Caco-2 (cell line): ENCODE data around the gene GLTP. TPM values are rescaled to one million over a fixed set of nuclear protein-coding genes. Genes with fewer than 3 reads are reported as not detected.
"Not testable (repeated sequence)": the region's sequence is repeated elsewhere in the genome, so short reads cannot be mapped to it uniquely, and the experiment has no call there.

Experiments
- BruUV-seq: library from RNA; stranded (reverse); fragments of 400-500 nt; replicated peaks from 2 replicates; lab custom pipeline; 2021; lab: Mats Ljungman, UMichigan
- CTCF ChIA-PET: fragments of 300-600 bp; sonication (Branson Sonifier 250); formaldehyde crosslinking; loops from one replicate; lab custom pipeline; 2022; ENCODE audit warnings: antibody characterized with exemption; lab: Charles Lee
- POLR2A ChIA-PET: fragments of 300-600 bp; sonication (Branson Sonifier 250); formaldehyde crosslinking; loops from one replicate; lab custom pipeline; 2022; ENCODE audit warnings: antibody characterized with exemption; lab: Charles Lee
- DNase-seq, 2 experiments: peaks; one replicate each; pipeline versions ENCODE4 v3.0.0 to v3.0.0-alpha.2; 2020 to 2022
- H3K27me3 ChIP-seq: replicated peaks from 2 replicates; pipeline ENCODE4 v1.6.0; 2011; ENCODE audit warnings: low read length; ENCODE audit not compliant: control insufficient read depth, insufficient read depth
- H3K36me3 ChIP-seq: 2 replicates; pipeline ENCODE4 v1.5.1; 2011; ENCODE audit warnings: low read length; ENCODE audit not compliant: control insufficient read depth, insufficient read depth
- H3K4me1 ChIP-seq: fragments of 250-450 bp; sonication (Bioruptor Pico); 2 replicates; pipeline ENCODE4 v1.5.1; 2020; ENCODE audit warnings: mild to moderate bottlenecking
- H3K4me3 ChIP-seq: 2 replicates; pipeline ENCODE4 v1.5.1; 2011; ENCODE audit warnings: low read depth, mild to moderate bottlenecking, control low read depth, low read length
- H3K9me3 ChIP-seq: fragments of 250-450 bp; sonication (Bioruptor Pico); 2 replicates; pipeline ENCODE4 v1.5.1; 2020; ENCODE audit warnings: mild to moderate bottlenecking, moderate library complexity
- H3K27ac Mint-ChIP-seq: one replicate; pipeline ENCODE4 v1.8.0; 2022; ENCODE audit warnings: mixed read lengths; ENCODE audit not compliant: unreplicated experiment
- H3K27me3 Mint-ChIP-seq: one replicate; pipeline ENCODE4 v1.8.0; 2022; ENCODE audit warnings: mixed read lengths; ENCODE audit not compliant: insufficient read depth, unreplicated experiment
- H3K36me3 Mint-ChIP-seq: one replicate; pipeline ENCODE4 v1.8.0; 2022; ENCODE audit warnings: mild to moderate bottlenecking, mixed read lengths; ENCODE audit not compliant: insufficient read depth, unreplicated experiment
- H3K4me1 Mint-ChIP-seq: one replicate; pipeline ENCODE4 v1.8.0; 2022; ENCODE audit warnings: low read depth, mixed read lengths; ENCODE audit not compliant: unreplicated experiment
- H3K4me3 Mint-ChIP-seq: one replicate; pipeline ENCODE4 v1.8.0; 2022; ENCODE audit warnings: mild to moderate bottlenecking, moderate library complexity, mixed read lengths; ENCODE audit not compliant: unreplicated experiment
- H3K9me3 Mint-ChIP-seq: one replicate; pipeline ENCODE4 v1.8.0; 2022; ENCODE audit warnings: mixed read lengths; ENCODE audit not compliant: unreplicated experiment
- intact Hi-C: fragments of 100-400 bp; cut with micrococcal nuclease; formaldehyde crosslinking; loops from one replicate; pipeline ENCODE4 v1.10.0; 2022; ENCODE audit not compliant: unreplicated experiment
- total RNA-seq: library from RNA; stranded (reverse); gene quantifications from 2 replicates; pipeline ENCODE4 v1.2.3, GENCODE V29; 2022
- TF ChIP-seq, protein P1 (sequence below), 2 experiments: fragments of 200-600 bp in 1 of 2; IDR thresholded peaks; 1 replicate in 1 of 2; 2 replicates in 1 of 2; pipeline versions ENCODE4 v1.5.1 to v1.8.0; 2011 to 2022; ENCODE audit warnings: antibody characterized with exemption in 1 of 2, control low read depth in 1 of 2, inconsistent platforms in 1 of 2, low read depth in 1 of 2, low read length in 1 of 2, mild to moderate bottlenecking in 1 of 2, moderate library complexity in 1 of 2; ENCODE audit not compliant: insufficient read depth in 1 of 2, severe bottlenecking in 1 of 2, unreplicated experiment in 1 of 2

The GLTP gene
- total RNA-seq, 1 experiment from 2014 or later = 14.9 TPM

DNA sequence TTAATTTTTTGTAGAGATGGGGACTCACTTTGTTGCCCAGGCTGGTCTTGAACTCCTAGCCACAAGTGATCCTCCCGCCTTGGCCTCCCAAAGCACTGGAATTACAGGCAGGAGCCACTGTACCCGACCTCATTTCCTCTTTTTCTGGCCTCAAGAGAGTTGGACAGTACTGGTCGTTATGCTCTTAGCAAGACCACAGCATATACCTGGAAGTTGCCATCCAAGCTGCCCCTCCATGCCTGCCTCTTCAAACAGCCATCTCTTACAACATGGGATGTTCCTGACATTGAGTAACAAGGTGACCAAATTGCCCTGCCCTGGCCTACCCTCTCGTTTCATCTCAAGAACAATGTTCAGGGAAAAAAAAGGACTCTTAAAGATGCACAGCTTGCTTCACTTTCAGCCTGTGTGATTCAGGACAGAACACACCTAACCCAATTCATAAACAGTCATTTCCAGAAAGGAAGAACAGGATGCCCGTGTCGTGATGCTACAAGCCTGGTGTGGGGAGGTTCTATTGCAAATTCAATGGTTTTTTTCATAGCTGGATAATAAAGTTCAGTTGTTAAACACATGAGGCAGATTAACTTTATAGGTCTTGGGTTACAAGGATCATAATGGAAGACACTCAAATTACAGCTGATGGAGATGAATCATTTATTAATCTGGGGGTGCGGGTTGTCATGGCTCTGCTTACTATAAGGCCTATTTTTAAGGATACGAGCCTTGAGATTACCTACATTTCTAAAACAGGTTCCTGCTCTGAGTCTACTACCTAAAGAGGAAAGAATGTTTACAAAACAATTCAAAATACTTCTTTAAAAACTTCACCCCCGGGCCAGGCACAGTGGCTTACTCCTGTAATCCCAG, 11.9 kb downstream of the GLTP start:
- intact Hi-C loops = no loop called here
- Mint-ChIP-seq H3K27ac (no peak overlapping the region), H3K4me3 (no peak overlapping the region), H3K27me3 (no peaks in the 10 kb centered on the region), H3K9me3 (no peaks in the 10 kb centered on the region), H3K36me3 (no peaks in the 10 kb centered on the region), H3K4me1 (peaks cover 14% of the 10 kb centered on the region)
- no peaks in the 10 kb centered on the region for H3K36me3 ChIP-seq
- no peak overlapping the region for H3K4me3 ChIP-seq
- no peaks in the 10 kb centered on the region for H3K27me3 ChIP-seq
- POLR2A ChIA-PET = no interaction called here
- H3K9me3 ChIP-seq = no peaks in the 10 kb centered on the region
- TF ChIP-seq, protein P1, sequence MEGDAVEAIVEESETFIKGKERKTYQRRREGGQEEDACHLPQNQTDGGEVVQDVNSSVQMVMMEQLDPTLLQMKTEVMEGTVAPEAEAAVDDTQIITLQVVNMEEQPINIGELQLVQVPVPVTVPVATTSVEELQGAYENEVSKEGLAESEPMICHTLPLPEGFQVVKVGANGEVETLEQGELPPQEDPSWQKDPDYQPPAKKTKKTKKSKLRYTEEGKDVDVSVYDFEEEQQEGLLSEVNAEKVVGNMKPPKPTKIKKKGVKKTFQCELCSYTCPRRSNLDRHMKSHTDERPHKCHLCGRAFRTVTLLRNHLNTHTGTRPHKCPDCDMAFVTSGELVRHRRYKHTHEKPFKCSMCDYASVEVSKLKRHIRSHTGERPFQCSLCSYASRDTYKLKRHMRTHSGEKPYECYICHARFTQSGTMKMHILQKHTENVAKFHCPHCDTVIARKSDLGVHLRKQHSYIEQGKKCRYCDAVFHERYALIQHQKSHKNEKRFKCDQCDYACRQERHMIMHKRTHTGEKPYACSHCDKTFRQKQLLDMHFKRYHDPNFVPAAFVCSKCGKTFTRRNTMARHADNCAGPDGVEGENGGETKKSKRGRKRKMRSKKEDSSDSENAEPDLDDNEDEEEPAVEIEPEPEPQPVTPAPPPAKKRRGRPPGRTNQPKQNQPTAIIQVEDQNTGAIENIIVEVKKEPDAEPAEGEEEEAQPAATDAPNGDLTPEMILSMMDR (IDR thresholded peaks at IDR 0.05; ENCODE audit: insufficient read depth in 1 of 2, low read depth in 1 of 2, low read length in 1 of 2, severe bottlenecking in 1 of 2, unreplicated experiment in 1 of 2) = no peak
- H3K4me1 ChIP-seq = peaks cover 21% of the 10 kb centered on the region
- no TSS peak for BruUV-seq
- CTCF ChIA-PET = interaction anchor here (0.6 kb wide), 1 partner anchor 53 kb away, joined by 5 read pairs; no protein-coding TSS in a partner anchor
- DNase-seq = no peak

DNA sequence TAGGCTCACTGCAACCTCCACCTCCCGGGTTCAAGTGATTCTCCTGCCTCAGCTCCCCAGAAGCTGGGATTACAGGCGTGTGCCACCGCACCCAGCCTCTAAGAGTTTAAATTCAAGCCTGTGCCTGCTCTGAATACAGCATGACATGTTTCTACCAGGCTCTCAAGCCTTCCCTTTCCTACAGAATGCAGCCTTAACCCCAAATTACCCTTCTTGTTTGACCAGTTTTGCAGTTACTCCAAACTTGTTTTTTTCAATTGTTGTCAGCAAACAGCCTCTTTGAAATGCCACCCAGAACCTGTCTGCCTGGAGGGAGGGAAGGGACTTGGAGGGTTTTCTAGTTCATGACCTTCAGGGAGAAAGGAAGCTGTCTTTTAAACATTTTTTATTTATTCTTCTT, 15.4 kb downstream of the GLTP start:
- peak overlapping the region; percentile 57 for H3K27ac Mint-ChIP-seq
- no peaks in the 10 kb centered on the region for H3K9me3 Mint-ChIP-seq
- TF ChIP-seq, protein P1 (IDR thresholded peaks at IDR 0.05; ENCODE audit: insufficient read depth in 1 of 2, low read depth in 1 of 2, low read length in 1 of 2, severe bottlenecking in 1 of 2, unreplicated experiment in 1 of 2) = no peak
- no peak overlapping the region for H3K4me3 Mint-ChIP-seq
- Histone ChIP-seq H3K9me3 (no peaks in the 10 kb centered on the region), H3K4me3 (no peak overlapping the region), H3K36me3 (no peaks in the 10 kb centered on the region), H3K4me1 (peaks cover 15% of the 10 kb centered on the region), H3K27me3 (no peaks in the 10 kb centered on the region)
- ChIA-PET POLR2A (no interaction called here), CTCF (no interaction called here)
- no peaks in the 10 kb centered on the region for H3K27me3 Mint-ChIP-seq
- no peaks in the 10 kb centered on the region for H3K36me3 Mint-ChIP-seq
- peak in 1 of 2 experiments; percentile 40 for DNase-seq
- peaks cover 8% of the 10 kb centered on the region for H3K4me1 Mint-ChIP-seq
- intact Hi-C loops = loop anchor here (1.0 kb wide), 1 partner anchor 10 kb away; no protein-coding TSS in a partner anchor
- no TSS peak for BruUV-seq

DNA sequence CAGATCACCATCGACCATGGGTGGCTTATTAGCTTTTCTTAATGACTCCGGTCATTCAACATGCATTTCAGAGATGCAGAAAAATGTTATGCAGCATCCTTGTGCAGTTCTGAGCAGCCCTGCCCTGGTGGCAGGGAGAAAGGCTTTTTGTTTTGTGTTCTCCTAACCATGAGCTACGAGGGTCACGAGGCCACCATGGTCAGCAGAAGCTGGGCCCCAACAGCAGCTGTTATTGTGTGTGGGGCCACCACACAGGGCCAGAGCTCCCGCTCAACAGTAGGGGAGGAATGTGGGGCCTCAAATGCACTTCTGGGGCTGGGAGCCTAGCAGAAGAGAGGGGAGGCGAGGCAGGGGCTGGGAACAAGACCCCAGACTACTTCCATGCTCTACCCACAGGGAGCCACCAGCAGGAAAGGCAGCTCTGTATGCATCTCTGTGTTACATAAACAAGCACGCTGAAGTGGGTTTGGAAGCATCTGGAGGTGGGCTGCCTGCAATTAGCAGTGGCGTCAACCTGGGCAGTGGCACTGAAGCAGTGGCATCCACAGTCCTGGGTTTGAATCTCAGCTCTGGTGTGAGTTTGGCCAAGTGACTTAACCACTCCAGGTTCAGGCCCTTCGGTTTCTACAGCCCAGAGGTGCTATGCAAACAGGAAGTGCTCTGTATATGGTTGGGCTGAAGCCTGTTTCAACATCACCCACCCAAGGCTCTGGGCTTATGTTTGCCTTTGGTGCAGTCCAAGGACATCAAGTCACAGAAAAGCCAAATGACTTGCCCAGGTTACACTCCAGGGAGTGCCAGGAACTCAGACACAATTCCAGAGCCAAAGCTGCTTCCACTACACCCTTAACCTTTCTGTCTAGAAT, 16.3 kb downstream of the GLTP start:
- Mint-ChIP-seq H3K36me3 (no peaks in the 10 kb centered on the region), H3K9me3 (no peaks in the 10 kb centered on the region), H3K27me3 (no peaks in the 10 kb centered on the region), H3K4me3 (no peak overlapping the region), H3K27ac (peak overlapping the region; percentile 57), H3K4me1 (peaks cover 8% of the 10 kb centered on the region)
- no TSS peak for BruUV-seq
- peak; percentile 24 to 52 for DNase-seq
- POLR2A ChIA-PET = no interaction called here
- H3K27me3 ChIP-seq = no peaks in the 10 kb centered on the region
- H3K4me3 ChIP-seq = no peak overlapping the region
- peaks cover 15% of the 10 kb centered on the region for H3K4me1 ChIP-seq
- TF ChIP-seq, protein P1 (IDR thresholded peaks at IDR 0.05; ENCODE audit: insufficient read depth in 1 of 2, low read depth in 1 of 2, low read length in 1 of 2, severe bottlenecking in 1 of 2, unreplicated experiment in 1 of 2) = no peak
- CTCF ChIA-PET = interaction anchor here (0.8 kb wide), 1 partner anchor 11 kb away, joined by 3 read pairs; no protein-coding TSS in a partner anchor
- intact Hi-C loops = no loop called here
- H3K9me3 ChIP-seq = no peaks in the 10 kb centered on the region
- no peaks in the 10 kb centered on the region for H3K36me3 ChIP-seq

DNA sequence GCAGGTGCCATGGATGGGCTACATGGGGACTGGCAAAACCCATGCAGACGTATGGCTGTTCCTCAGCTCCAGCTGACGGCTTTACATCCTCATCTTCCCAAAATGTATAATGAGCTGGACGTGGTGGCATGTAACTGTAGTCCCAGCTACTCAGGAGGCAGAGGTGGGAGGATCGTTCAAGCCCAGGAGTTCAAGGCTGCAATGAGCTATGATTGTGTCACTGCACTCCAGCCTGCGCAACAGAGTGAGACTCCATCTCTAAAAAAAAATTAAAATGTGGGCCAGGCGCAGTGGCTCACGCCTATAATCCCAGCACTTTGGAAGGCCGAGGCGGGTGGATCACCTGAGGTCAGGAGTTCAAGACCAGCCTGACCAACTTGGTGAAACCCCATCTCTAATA, 17.9 kb downstream of the GLTP start:
- H3K27me3 Mint-ChIP-seq, H3K36me3 Mint-ChIP-seq, H3K4me1 Mint-ChIP-seq, H3K4me3 Mint-ChIP-seq, H3K9me3 ChIP-seq, H3K27ac Mint-ChIP-seq, H3K27me3 ChIP-seq, H3K36me3 ChIP-seq, H3K4me3 ChIP-seq, H3K9me3 Mint-ChIP-seq, POLR2A ChIA-PET, DNase-seq, intact Hi-C loops, BruUV-seq: not testable (repeated sequence)
- peaks cover 15% of the 10 kb centered on the region for H3K4me1 ChIP-seq
- CTCF ChIA-PET = interaction anchor here (1.0 kb wide), 1 partner anchor 17 kb away, joined by 3 read pairs; no protein-coding TSS in a partner anchor
